Inflammatory macrophage (primary cell): ENCODE data around the gene KIF13A.
"Not testable (repeated sequence)": the region's sequence is repeated elsewhere in the genome, so short reads cannot be mapped to it uniquely, and the experiment has no call there.

Experiments used
- DNase-seq, 2 donors: peaks; one replicate each; pipeline ENCODE4 v3.0.0-alpha.2; 2020 to 2022

The KIF13A gene

DNA sequence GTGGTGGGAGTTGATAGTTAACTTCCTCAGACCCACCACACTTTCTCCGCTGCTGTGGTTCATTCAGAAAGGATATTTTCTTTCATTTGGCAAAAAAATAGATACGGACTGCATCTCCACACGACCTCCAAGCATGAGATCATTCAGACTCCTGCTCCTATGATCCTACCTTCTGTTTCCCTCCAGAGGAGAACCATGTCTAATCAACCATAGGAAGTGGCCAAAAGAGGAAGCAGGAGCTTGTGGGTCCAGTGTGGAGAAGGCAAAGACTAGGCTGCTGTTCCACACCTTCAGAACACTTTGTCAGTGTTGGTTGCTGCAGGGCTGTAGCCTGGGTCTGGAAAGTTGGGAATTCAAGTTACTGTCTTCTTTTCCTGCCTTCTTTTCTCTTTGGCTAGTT is 10.6 kb upstream of the KIF13A start:
- DNase-seq: peak; percentile 49 to 55

DNA sequence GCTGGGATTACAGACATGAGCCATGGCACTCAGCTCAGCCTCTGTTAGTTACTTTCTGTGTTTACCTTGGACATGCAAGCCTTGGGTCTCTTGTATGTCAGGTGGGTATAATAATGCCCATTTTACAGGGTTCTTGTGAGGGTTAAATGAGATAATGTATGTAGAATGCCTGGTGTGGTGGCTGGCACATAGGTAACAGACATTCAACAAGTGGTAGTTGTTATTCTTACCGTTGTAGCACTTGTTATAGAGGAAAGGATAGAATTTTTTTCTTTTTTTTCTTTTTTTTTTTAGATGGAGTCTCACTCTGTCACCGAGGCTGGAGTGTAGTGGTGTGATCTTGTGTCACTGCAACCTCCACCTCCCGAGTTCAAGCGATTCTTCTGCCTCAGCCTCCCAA is 8.0 kb upstream of the KIF13A start:
- DNase-seq: no peak

- DNase-seq: no peak
Observed at GRCh38 chr6:17994019-17994418, 6.6 kb upstream of the KIF13A start.

DNA sequence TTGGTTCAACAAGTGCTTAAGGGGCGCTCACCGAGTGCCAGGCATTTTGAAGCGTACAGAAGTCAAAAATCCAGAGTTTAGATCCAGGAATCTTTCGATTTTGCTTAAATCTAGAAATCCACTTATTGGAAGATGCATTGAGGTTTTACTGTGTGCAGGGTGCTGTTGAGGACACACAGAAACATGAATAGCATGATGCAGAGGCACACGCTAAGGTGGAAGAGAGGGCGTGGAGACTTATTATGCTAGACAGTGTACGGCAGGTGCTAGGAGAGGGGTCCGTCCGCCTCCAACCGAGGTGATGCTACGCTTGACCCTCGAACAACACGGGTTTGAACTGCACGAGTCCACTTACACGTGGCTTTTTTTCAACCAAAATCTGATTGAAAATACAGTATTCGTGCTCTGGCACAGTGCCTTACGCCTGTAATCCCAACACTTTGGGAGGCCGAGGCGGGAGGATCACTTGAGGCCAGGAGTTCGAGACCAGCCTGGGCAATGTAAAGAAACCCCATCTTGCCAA is 1.0 kb upstream of the KIF13A start:
- DNase-seq: no peak

DNA sequence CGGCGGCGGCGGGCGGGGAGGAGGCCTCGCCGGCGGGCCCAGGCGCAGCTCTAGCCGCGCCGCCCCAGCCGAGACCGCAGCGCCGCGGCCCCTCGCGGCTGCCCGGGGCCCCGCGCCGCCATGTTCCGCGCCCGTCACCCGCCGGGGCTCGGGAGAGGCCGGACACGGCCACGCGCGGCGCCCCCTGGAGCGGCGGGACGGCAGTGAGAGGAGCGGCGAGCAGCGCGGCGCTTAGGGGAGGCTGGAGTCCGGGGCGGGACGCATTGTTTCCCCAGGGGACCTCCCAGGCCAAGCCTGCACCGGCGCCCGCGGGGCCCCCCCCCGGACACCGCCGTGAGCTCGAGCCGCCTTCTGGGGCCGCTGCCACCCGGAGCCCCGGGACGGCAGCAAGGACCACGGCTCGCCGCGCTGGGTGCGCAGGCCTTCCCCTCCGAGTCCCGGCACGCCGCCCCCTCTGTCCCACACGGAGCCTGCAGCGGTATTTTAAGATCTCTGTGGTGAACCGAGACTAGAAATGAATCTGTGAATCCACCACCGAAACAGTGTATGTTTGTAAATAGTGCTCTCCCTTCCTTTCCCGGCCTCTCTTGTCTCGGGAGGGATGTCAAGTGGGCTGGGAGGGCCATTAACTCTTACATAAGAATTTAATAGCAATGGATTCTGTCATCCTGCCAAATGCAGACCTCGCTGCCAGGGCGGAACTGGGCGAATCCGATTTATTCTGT is 424 bp upstream of the KIF13A start:
- DNase-seq: peak; percentile 75 to 76

GRCh38 chr6:17986656-17987446 is 584 bp downstream of the KIF13A start:
- peak; percentile 57 to 59 for DNase-seq

- no peak for DNase-seq
Observed at GRCh38 chr6:17985934-17986655, 1.3 kb downstream of the KIF13A start.

GRCh38 chr6:17984812-17985670 is 2.4 kb downstream of the KIF13A start:
- DNase-seq: no peak

DNA sequence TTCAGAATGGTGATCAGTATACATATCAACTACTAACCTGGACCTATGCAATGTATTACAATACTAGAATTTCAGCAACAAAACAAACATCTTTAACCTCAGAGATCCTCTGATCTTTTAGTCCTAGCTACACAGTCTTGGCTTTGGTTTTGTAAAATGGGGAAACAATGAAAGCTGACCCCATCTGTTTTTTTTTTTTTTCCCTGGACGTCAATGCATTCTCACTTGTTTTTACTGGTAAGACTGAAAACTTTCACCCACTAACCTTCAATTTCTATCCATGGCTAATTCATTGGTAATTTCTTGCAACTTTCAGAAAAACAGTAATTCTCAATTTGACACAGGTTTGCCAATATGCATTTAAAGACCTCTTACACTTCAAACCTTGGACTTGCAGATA is 3.0 kb downstream of the KIF13A start:
- no peak for DNase-seq

DNA sequence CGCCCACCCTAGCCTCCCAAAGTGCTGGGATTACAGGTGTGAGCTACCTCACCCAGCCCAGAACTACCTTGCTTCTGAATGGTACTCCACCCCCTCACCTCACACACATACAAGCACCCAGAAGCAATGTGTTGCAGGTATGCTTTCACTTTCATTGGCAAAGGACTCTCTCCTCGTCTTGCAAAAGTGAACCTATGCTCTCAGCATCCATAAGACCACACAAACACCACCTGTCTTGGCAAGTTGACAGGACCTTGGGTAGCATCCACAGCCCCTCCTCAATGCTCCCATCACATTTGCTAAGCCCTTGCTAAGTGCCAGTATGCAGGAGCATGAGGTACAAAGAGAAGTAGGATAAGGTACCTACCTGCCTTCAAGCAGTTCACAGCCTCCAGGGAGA is 3.7 kb downstream of the KIF13A start:
- DNase-seq: no peak

- DNase-seq: peak in 1 of 2 donors; percentile 20
Observed at GRCh38 chr6:17980329-17980728, 7.1 kb downstream of the KIF13A start.

- no peak for DNase-seq
Observed at GRCh38 chr6:17979479-17979878, 8.0 kb downstream of the KIF13A start.

GRCh38 chr6:17976258-17976657 is 11.2 kb downstream of the KIF13A start:
- not testable (repeated sequence) for DNase-seq

GRCh38 chr6:17974570-17975368 is 12.7 kb downstream of the KIF13A start:
- no peak for DNase-seq

DNA sequence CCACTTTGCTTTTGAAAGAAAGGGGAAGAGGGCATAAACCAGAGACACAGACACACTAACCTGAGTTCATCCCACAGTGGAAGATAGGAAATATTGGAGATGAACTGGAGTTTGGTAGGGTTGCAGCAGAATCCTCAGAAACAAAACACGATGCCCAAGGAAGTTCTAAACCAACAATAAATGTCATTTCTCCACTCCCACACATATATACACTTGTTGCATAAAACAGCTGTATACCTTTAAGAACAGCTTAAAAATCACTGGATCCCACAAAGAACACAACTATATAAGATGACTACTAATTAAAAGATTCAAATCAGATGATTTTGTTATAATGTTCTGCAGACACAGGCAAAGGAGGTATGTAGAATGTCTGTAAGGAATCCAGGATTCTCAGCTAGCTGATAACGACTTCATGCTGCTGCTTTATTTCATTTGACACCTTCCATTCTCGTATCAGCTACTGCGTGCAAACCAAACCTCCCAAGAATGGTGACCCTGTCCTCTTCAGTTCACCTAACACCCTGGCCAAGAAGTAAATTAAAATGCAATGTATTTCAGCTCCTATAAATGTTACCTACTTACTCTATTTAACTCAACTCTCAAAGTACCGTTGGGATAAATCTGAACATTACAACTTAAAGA is 14.3 kb downstream of the KIF13A start:
- no peak for DNase-seq

DNA sequence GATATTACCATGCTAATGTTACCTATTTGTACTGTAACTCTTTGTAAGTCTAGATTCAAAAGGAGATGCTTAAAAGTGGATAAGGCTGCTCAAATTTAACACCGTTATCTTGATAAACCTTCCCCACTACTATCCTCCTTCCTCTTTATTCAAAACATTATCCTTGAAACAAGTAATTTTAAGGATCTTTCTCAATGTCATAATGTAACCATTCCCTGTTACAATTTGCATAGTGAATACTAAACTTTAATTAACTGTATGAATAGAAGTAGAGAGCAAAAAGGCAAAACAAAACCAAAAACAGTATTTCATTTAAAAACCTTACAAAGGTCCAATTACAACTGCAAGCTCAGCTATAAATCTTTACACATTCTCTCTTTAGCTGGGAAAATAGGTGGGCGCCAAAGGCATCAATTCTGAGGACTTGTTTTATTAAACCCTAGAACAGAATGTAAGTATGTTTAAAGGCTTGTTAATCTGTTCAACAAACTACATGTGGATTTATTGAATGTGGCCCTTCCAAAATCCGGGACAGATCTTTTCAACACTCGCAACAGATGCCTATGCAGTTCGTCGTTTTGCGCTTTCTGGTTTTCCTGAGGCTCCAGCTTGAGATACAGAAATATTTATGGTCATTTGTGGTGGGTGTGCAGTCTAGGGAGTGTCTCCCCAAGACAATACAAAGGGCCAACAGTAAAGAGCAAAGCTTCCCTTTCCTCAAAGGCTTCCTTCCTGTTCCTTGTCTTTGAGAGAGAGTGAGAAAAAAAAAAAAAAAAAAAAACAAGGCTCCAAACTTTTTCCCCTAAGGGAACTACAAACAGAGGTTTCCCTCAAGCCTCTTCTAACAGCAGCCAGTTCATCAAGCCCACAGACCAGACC is 15.1 kb downstream of the KIF13A start:
- DNase-seq: peak; percentile 41 to 43

DNA sequence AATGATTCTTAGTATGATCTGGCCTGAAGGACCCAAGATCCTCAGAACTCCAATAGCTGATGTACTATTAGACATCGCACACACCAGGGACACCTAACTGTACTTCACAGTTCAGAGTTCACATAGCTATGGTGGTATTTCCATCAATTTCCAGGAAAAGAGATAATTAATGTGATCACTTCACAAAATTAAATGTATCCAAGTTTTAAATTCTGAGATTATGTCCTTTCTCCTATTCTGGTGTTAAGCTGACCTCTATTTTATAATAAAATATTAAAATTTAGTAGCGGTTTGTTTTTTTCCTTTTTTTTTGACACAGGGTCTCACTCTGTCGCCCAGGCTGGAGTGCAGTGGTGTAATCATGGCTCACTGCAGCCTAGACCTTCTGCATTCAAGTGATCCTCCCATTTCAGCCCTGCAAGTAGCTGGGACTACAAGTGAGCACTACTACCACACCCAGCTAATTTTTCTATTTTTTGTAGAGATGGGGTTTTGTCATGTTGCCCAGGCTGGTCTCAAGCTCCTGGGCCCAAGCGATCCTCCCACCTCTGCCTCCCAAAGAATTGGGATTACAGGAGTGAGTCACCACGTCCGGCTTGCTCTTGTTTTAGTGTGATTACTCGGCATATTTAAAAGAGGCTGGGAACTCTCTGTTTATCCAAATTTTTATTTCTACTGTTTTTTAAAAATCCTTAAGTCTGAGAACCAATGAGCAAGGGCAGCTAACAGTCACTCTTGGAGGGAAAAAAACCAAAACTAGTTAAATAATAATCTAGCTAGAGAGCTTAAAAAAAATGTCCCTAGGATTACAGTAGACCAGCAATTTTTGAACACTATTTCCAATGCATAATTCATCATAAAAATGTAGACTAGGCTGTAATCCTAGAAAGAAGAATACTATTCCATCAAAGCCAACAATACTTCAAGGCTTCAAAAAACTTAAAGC is 16.0 kb downstream of the KIF13A start:
- DNase-seq: peak in 1 of 2 donors; percentile 36

DNA sequence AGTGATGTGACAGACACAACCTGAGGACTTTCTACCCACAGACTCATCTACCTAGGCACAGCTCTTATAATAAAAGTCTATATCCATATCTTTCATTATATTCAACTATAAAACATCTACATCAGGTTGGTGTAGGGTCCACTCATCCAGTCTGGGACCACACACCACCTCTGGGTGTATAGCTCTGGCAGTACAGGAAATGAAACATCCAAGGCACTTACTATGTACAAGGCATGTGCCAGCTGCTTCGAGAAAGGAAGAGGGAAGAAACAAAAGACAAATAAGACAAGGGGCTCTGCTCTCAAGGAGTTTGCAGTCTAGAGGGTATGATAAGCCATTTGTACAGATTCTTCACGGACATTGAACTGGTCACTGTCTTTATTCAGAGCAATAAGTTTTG is 18.6 kb downstream of the KIF13A start:
- DNase-seq: no peak
